HepG2 (cell line): ENCODE measurements around the gene RBCK1. TPM values are rescaled to one million over a fixed set of nuclear protein-coding genes. Genes with fewer than 3 reads are reported as not detected.
A peak's percentile ranks its signal among the peaks of the same experiment; 100 is the strongest.

Experiments
- FOSL2 ChIP-seq: sonication (generic); formaldehyde crosslinking; IDR thresholded peaks from 2 replicates; pipeline ENCODE4 v1.4.0; 2020; ENCODE audit warnings: missing genetic modification reagents
- MAFK ChIP-seq, 2 experiments: IDR thresholded peaks in 1 of 2; conservative IDR thresholded peaks in 1 of 2; 2 replicates each; pipeline ENCODE4 v1.6.1; 2011; ENCODE audit warnings: improper control_type of control experiment in 2 of 2, low read length in 2 of 2
- NONO ChIP-seq, 2 experiments: fragments of 450-650 bp in 1 of 2; sonication (generic) in 1 of 2; formaldehyde crosslinking in 1 of 2; IDR thresholded peaks in 1 of 2; conservative IDR thresholded peaks in 1 of 2; 2 replicates each; pipeline versions ENCODE4 v1.6.1 to v1.8.0; 2017 to 2022; ENCODE audit warnings: mild to moderate bottlenecking in 1 of 2, missing genetic modification reagents in 1 of 2, moderate library complexity in 1 of 2
- NRL ChIP-seq: sonication (generic); formaldehyde crosslinking; IDR thresholded peaks from 2 replicates; pipeline ENCODE4 v1.5.0; 2020; ENCODE audit warnings: missing genetic modification reagents, mild to moderate bottlenecking, moderate library complexity, borderline replicate concordance
- RXRB ChIP-seq: IDR thresholded peaks from 2 replicates; pipeline ENCODE4 v1.6.1; 2016; ENCODE audit warnings: borderline replicate concordance, missing genetic modification reagents, missing compliant biosample characterization
- TGIF2 ChIP-seq: IDR thresholded peaks from 2 replicates; pipeline ENCODE4 v1.6.1; 2016; ENCODE audit warnings: control low read depth, missing compliant biosample characterization
- ZNF12 ChIP-seq: sonication (generic); formaldehyde crosslinking; IDR thresholded peaks from 2 replicates; pipeline ENCODE4 v1.5.0; 2020; ENCODE audit warnings: missing genetic modification reagents
- ZNF350 ChIP-seq: sonication (generic); formaldehyde crosslinking; IDR thresholded peaks from 2 replicates; pipeline ENCODE4 v1.4.0; 2020; ENCODE audit warnings: mild to moderate bottlenecking, low read depth, missing genetic modification reagents, borderline replicate concordance
- ZNF556 ChIP-seq: sonication (generic); formaldehyde crosslinking; IDR thresholded peaks from 2 replicates; pipeline ENCODE4 v1.4.0; 2020; ENCODE audit warnings: mild to moderate bottlenecking, missing genetic modification reagents, borderline replicate concordance
- ZNF619 ChIP-seq: sonication (generic); formaldehyde crosslinking; IDR thresholded peaks from 2 replicates; pipeline ENCODE4 v1.4.0; 2020; ENCODE audit warnings: mild to moderate bottlenecking, missing genetic modification reagents
- ZNF678 ChIP-seq: sonication (generic); formaldehyde crosslinking; IDR thresholded peaks from 2 replicates; pipeline ENCODE4 v1.4.0; 2020; ENCODE audit warnings: mild to moderate bottlenecking, missing genetic modification reagents
- polyA plus RNA-seq, 8 experiments: library from polyadenylated mRNA; depleted of rRNA in 3 of 8; stranded (reverse) in 7 of 8; unstranded in 1 of 8; fragments of >200 nt; fragmentation: Illumina TruSeq in 4 of 8; extraction: Trizol in 4 of 8; gene quantifications; 2 replicates each; pipeline versions ENCODE4 v1.2.1 to v1.2.3, GENCODE V29; 2011 to 2016; ENCODE audit warnings: low read depth in 4 of 8, missing spikeins in 1 of 8, mixed read lengths in 1 of 8; ENCODE audit not compliant: insufficient read depth in 1 of 8
- total RNA-seq, 5 experiments: library from RNA; depleted of rRNA; stranded (reverse); fragments of >200 nt; fragmentation: Illumina TruSeq; extraction: Trizol; gene quantifications; 2 replicates each; pipeline ENCODE4 v1.2.3, GENCODE V29; 2016; ENCODE audit warnings: low read depth in 1 of 5
- TF ChIP-seq, protein P1 (sequence below): sonication (generic); formaldehyde crosslinking; IDR thresholded peaks from 2 replicates; pipeline ENCODE4 v1.5.1; 2020; ENCODE audit warnings: mild to moderate bottlenecking, missing genetic modification reagents, moderate library complexity
- TF ChIP-seq, protein P2 (sequence below), 2 experiments: sonication (generic) in 1 of 2; formaldehyde crosslinking in 1 of 2; IDR thresholded peaks; 2 replicates each; pipeline versions ENCODE4 v1.5.1 to v1.6.1; 2011 to 2020; ENCODE audit warnings: borderline replicate concordance in 1 of 2, low read depth in 1 of 2, low read length in 1 of 2, mild to moderate bottlenecking in 1 of 2, missing genetic modification reagents in 1 of 2, moderate library complexity in 1 of 2
- TF ChIP-seq, protein P3 (sequence below): sonication (generic); formaldehyde crosslinking; IDR thresholded peaks from 2 replicates; pipeline ENCODE4 v1.5.1; 2020; ENCODE audit warnings: mild to moderate bottlenecking, missing genetic modification reagents
- TF ChIP-seq, protein P4 (sequence below): sonication (generic); formaldehyde crosslinking; IDR thresholded peaks from 2 replicates; pipeline ENCODE4 v1.9.0; 2022; ENCODE audit warnings: missing genetic modification reagents, mild to moderate bottlenecking, borderline replicate concordance

RBCK1 gene
- total and polyA plus RNA-seq, 2 of the 13 experiments (the other 11 are each of a cell fraction or from before 2014, with no cell fraction given) = 149 to 215 TPM

DNA sequence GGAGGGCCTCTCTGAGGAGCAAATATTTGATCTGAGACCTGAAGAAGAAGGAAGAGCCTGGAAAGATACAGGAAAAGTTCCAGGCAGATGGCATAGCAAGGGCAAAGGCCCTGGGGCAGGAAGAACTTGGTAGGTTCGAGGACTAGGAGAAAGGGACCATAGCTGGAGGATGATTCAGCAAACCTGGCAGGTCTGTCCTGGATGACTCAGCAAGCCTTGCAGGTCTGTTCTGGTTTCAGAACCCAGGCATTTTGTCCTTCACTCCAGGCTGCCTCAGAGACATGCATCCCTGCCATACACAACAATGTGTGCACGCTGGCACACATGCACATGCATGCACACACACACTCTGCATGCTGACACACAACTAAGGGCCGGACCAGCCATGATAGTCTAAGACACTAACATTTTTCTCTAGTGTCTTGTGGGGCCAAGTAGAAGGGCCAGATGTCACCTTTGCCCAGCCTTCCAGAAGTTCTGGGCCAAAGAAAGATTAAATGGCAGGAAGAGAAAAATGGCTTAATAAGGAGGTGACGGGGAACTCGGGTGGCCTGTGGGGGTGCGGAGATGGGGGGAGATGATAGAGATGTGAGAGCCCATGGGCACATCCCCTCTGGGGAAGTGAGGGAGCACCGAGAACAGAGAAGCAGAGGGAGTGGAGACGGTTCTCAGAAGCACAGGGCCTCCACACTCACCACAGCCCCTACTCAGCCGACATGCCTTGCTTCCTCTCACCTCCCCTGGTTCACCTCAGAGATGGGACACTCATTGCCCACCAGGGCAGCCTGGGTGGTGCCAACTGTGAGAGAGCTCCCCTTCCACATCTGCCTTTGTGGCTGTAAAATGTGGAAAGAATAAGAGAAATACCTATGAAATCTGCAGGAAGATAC, 42.9 kb upstream of the RBCK1 start (continued):
- TF ChIP-seq MAFK (conservative IDR thresholded peaks at IDR 0.05 in 1 of 2, IDR thresholded peaks at IDR 0.05 in 1 of 2; ENCODE audit: low read length in 2 of 2) (peak; percentile 92 to 98), ZNF12 (0 out of 2 replicates have a peak, but pooled peaks have one; percentile 29), TGIF2 (CRISPR knock-in tag) (0 out of 2 replicates have a peak, but pooled peaks have one; percentile 46), NONO (IDR thresholded peaks at IDR 0.05) (no peak), NONO (CRISPR knock-in tag; conservative IDR thresholded peaks at IDR 0.05) (no peak), ZNF350 (CRISPR knock-in tag) (no peak; the same call in 1 of the 2 replicates), ZNF619 (CRISPR knock-in tag) (0 out of 2 replicates have a peak, but pooled peaks have one; percentile 24), ZNF678 (CRISPR knock-in tag) (peak; percentile 64; the same call in 1 of the 2 replicates), ZNF556 (CRISPR knock-in tag) (peak; percentile 58; the same call in 1 of the 2 replicates), RXRB (CRISPR knock-in tag) (no peak), FOSL2 (CRISPR knock-in tag) (peak; percentile 82), NRL (CRISPR knock-in tag) (peak; percentile 39; the same call in 1 of the 2 replicates)
- TF ChIP-seq, protein P1, sequence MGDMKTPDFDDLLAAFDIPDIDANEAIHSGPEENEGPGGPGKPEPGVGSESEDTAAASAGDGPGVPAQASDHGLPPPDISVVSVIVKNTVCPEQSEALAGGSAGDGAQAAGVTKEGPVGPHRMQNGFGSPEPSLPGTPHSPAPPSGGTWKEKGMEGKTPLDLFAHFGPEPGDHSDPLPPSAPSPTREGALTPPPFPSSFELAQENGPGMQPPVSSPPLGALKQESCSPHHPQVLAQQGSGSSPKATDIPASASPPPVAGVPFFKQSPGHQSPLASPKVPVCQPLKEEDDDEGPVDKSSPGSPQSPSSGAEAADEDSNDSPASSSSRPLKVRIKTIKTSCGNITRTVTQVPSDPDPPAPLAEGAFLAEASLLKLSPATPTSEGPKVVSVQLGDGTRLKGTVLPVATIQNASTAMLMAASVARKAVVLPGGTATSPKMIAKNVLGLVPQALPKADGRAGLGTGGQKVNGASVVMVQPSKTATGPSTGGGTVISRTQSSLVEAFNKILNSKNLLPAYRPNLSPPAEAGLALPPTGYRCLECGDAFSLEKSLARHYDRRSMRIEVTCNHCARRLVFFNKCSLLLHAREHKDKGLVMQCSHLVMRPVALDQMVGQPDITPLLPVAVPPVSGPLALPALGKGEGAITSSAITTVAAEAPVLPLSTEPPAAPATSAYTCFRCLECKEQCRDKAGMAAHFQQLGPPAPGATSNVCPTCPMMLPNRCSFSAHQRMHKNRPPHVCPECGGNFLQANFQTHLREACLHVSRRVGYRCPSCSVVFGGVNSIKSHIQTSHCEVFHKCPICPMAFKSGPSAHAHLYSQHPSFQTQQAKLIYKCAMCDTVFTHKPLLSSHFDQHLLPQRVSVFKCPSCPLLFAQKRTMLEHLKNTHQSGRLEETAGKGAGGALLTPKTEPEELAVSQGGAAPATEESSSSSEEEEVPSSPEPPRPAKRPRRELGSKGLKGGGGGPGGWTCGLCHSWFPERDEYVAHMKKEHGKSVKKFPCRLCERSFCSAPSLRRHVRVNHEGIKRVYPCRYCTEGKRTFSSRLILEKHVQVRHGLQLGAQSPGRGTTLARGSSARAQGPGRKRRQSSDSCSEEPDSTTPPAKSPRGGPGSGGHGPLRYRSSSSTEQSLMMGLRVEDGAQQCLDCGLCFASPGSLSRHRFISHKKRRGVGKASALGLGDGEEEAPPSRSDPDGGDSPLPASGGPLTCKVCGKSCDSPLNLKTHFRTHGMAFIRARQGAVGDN (CRISPR knock-in tag) = no peak
- TF ChIP-seq, protein P2, sequence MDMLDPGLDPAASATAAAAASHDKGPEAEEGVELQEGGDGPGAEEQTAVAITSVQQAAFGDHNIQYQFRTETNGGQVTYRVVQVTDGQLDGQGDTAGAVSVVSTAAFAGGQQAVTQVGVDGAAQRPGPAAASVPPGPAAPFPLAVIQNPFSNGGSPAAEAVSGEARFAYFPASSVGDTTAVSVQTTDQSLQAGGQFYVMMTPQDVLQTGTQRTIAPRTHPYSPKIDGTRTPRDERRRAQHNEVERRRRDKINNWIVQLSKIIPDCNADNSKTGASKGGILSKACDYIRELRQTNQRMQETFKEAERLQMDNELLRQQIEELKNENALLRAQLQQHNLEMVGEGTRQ (IDR thresholded peaks at IDR 0.05; ENCODE audit: low read depth, low read length) = no peak
- TF ChIP-seq, protein P2 (CRISPR knock-in tag; IDR thresholded peaks at IDR 0.05; ENCODE audit: borderline replicate concordance) = no peak
- TF ChIP-seq, protein P3, sequence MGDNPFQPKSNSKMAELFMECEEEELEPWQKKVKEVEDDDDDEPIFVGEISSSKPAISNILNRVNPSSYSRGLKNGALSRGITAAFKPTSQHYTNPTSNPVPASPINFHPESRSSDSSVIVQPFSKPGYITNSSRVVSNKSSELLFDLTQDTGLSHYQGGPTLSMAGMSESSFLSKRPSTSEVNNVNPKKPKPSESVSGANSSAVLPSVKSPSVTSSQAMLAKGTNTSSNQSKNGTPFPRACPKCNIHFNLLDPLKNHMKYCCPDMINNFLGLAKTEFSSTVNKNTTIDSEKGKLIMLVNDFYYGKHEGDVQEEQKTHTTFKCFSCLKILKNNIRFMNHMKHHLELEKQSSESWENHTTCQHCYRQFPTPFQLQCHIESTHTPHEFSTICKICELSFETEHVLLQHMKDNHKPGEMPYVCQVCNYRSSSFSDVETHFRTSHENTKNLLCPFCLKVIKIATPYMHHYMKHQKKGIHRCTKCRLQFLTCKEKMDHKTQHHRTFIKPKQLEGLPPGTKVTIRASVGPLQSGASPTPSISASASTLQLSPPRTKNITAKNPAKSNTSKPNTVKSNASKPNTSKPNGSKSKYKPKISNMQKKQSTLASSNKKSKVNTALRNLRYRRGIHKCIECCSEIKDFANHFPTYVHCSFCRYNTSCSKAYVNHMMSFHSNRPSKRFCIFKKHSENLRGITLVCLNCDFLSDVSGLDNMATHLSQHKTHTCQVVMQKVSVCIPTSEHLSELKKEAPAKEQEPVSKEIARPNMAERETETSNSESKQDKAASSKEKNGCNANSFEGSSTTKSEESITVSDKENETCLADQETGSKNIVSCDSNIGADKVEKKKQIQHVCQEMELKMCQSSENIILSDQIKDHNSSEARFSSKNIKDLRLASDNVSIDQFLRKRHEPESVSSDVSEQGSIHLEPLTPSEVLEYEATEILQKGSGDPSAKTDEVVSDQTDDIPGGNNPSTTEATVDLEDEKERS (CRISPR knock-in tag) = no peak
- TF ChIP-seq, protein P4, sequence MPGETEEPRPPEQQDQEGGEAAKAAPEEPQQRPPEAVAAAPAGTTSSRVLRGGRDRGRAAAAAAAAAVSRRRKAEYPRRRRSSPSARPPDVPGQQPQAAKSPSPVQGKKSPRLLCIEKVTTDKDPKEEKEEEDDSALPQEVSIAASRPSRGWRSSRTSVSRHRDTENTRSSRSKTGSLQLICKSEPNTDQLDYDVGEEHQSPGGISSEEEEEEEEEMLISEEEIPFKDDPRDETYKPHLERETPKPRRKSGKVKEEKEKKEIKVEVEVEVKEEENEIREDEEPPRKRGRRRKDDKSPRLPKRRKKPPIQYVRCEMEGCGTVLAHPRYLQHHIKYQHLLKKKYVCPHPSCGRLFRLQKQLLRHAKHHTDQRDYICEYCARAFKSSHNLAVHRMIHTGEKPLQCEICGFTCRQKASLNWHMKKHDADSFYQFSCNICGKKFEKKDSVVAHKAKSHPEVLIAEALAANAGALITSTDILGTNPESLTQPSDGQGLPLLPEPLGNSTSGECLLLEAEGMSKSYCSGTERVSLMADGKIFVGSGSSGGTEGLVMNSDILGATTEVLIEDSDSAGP (CRISPR knock-in tag) = 0 out of 2 replicates have a peak, but pooled peaks have one; percentile 12
